ENCODE results near the gene ULBP2. TPM values are rescaled to one million over a fixed set of nuclear protein-coding genes. Genes with fewer than 3 reads are reported as not detected.
A peak's percentile ranks its signal among the peaks of the same experiment; 100 is the strongest.
"Not testable (repeated sequence)": the region's sequence is repeated elsewhere in the genome, so short reads cannot be mapped to it uniquely, and the experiment has no call there.

The ULBP2 gene
- total and polyA plus RNA-seq, 2 of the 8 experiments (the other 6 are each of a cell fraction or from before 2014, with no cell fraction given), result 0.05 TPM; not detected in 1

- FAIRE-seq; H3K9ac ChIP-seq (replicated peaks in 1 of 4; ENCODE audit: extremely low read depth in 1 of 4, low read depth in 3 of 4, low read length in 3 of 4); H3K79me1 ChIP-seq (ENCODE audit: low read depth, low read length); H2BK120ac ChIP-seq (replicated peaks; ENCODE audit: low read depth, low read length); H2BK5ac ChIP-seq (ENCODE audit: low read depth, low read length); H3K4me1 ChIP-seq (replicated peaks in 1 of 4; ENCODE audit: control insufficient read depth in 3 of 4, insufficient read depth in 4 of 4, low read length in 3 of 4); H2BK15ac ChIP-seq (ENCODE audit: low read length); H3K18ac ChIP-seq (ENCODE audit: extremely low read depth, low read length); H2BK12ac ChIP-seq (ENCODE audit: low read depth, low read length); CTCF ChIA-PET (ENCODE audit: partially characterized antibody); H4K20me1 ChIP-seq (replicated peaks in 1 of 2; ENCODE audit: control insufficient read depth in 1 of 2, insufficient read depth in 2 of 2, low read length in 2 of 2); H3K23me2 ChIP-seq (ENCODE audit: low read depth, low read length); H4K8ac ChIP-seq (ENCODE audit: extremely low read depth, insufficient read depth, low read length); H3K36me3 ChIP-seq (ENCODE audit: control insufficient read depth in 2 of 4, insufficient read depth in 4 of 4, low read length in 3 of 4); H2AFZ ChIP-seq (ENCODE audit: low read length); H3K79me2 ChIP-seq (ENCODE audit: control insufficient read depth in 1 of 2, insufficient read depth in 2 of 2, low read length in 2 of 2); H3K23ac ChIP-seq (ENCODE audit: insufficient read length); H3K27ac ChIP-seq (ENCODE audit: low read depth, low read length); H4K91ac ChIP-seq (replicated peaks; ENCODE audit: insufficient read length, low read length); H2AK5ac ChIP-seq (ENCODE audit: low read depth, low read length); H3K9me3 ChIP-seq (ENCODE audit: insufficient read depth in 2 of 2, low read depth in 1 of 2, low read length in 1 of 2); H3K4ac ChIP-seq (replicated peaks; ENCODE audit: insufficient read length, low read depth, low read length); H2BK20ac ChIP-seq (ENCODE audit: low read length); H4K5ac ChIP-seq (ENCODE audit: insufficient read length, low read depth, low read length); POLR2A ChIA-PET (ENCODE audit: partially characterized antibody); H3K56ac ChIP-seq (replicated peaks; ENCODE audit: insufficient read length, low read depth, low read length); H3K14ac ChIP-seq (ENCODE audit: insufficient read length): not testable (repeated sequence)
- TF ChIP-seq RNF2 (IDR thresholded peaks at IDR 0.05; ENCODE audit: borderline replicate concordance, low read depth, low read length, missing control alignments, poor library complexity, severe bottlenecking) (peak; percentile 62), EZH2 (IDR thresholded peaks at IDR 0.05; ENCODE audit: low read depth, low read length, severe bottlenecking) (peak; percentile 54), E2F6 (IDR thresholded peaks at IDR 0.05) (0 out of 2 replicates have a peak, but pooled peaks have one; percentile 34)
- 7% methylated on average over 30 of the region's 53 CpGs; no CpG with 5 or more reads in 1 of the 2 experiments for WGBS, 2 experiments (ENCODE audit: extremely low coverage in 1 of 2, insufficient coverage in 1 of 2, insufficient read length in 1 of 2, insufficient replicate concordance in 2 of 2, low coverage in 1 of 2, low lambda C conversion rate in 2 of 2, missing lambda C conversion rate in 1 of 2)
- Histone ChIP-seq H3K4me2 (ENCODE audit: insufficient read depth in 1 of 2, low read depth in 2 of 2, low read length in 2 of 2) (peak overlapping the region; percentile 39 to 53), H3K27me3 (replicated peaks in 1 of 4; ENCODE audit: control insufficient read depth in 3 of 4, extremely low read depth in 1 of 4, insufficient read depth in 3 of 4, low read length in 3 of 4) (peaks cover 24 to 79% (median 56%) of the 10 kb centered on the region in 4 experiments), H3K4me3 (ENCODE audit: extremely low read depth in 1 of 4, insufficient read depth in 2 of 4, low read depth in 3 of 4, low read length in 4 of 4) (0 out of 8 replicates have a peak overlapping the region, but pooled peaks of 1 of the 4 experiments have one; percentile 26)
- DNase-seq (ENCODE audit: low read depth in 1 of 2, low spot score in 2 of 2), result peak in 1 of 2 experiments; percentile 61
Observed at GRCh38 chr6:149954328-149954983, 12.6 kb downstream of the ULBP2 start.

Data from H1 (cell line).